Measurements from ENCODE around the gene DQX1. TPM values are rescaled to one million over a fixed set of nuclear protein-coding genes. Genes with fewer than 3 reads are reported as not detected.
A peak's percentile ranks its signal among the peaks of the same experiment; 100 is the strongest.

Gene DQX1
- total RNA-seq, 1 donor from 2014 or later: 0.43 TPM

GRCh38 chr2:74511104-74511989 lies 14.7 kb downstream of the DQX1 start:
- no peak for DNase-seq (ENCODE audit: low spot score)

GRCh38 chr2:74510272-74510671 lies 15.8 kb downstream of the DQX1 start:
- DNase-seq (ENCODE audit: low spot score): no peak

DNA sequence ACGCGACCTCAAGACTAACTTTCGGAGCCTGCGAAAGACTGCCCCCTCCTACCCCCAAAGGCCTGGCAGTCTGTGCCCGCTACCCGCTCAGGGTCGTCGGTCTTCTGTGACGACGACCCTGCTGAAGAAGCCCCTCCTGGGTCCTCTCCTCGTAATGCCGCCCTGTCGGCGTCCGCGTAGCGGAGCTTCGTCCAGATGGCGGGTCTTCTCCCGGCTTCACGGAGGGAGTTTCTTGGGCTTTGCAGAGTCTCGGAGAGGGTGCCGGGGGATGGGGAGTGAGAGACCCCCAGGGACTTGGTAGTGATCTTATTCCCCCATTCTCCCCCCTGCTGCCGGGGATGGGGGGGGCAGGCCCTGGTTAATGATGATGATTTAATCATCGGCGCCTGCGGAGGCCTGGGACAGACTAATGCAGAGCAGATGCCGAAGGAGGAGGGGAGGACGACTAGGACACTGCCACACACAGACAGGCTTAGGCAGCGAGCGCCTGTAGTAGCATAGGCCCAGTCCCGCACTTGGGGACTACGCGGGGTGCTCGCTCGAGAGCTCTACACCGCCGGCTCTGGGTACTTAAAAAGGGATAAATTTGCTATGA lies 18.0 kb downstream of the DQX1 start:
- no peak for DNase-seq (ENCODE audit: low spot score)

- DNase-seq (ENCODE audit: low spot score): peak; percentile 99
Observed at GRCh38 chr2:74507145-74507925, 18.7 kb downstream of the DQX1 start, which contains the start of gene PCGF1. PCGF1 (minus strand) TSS chr2:74507695; CDS start chr2:74507668, 27 bp downstream.

- no peak for DNase-seq (ENCODE audit: low spot score)
Observed at GRCh38 chr2:74505448-74506246, 20.4 kb downstream of the DQX1 start.

- DNase-seq (ENCODE audit: low spot score): no peak
Observed at GRCh38 chr2:74504591-74504990, 21.4 kb downstream of the DQX1 start.

DNA sequence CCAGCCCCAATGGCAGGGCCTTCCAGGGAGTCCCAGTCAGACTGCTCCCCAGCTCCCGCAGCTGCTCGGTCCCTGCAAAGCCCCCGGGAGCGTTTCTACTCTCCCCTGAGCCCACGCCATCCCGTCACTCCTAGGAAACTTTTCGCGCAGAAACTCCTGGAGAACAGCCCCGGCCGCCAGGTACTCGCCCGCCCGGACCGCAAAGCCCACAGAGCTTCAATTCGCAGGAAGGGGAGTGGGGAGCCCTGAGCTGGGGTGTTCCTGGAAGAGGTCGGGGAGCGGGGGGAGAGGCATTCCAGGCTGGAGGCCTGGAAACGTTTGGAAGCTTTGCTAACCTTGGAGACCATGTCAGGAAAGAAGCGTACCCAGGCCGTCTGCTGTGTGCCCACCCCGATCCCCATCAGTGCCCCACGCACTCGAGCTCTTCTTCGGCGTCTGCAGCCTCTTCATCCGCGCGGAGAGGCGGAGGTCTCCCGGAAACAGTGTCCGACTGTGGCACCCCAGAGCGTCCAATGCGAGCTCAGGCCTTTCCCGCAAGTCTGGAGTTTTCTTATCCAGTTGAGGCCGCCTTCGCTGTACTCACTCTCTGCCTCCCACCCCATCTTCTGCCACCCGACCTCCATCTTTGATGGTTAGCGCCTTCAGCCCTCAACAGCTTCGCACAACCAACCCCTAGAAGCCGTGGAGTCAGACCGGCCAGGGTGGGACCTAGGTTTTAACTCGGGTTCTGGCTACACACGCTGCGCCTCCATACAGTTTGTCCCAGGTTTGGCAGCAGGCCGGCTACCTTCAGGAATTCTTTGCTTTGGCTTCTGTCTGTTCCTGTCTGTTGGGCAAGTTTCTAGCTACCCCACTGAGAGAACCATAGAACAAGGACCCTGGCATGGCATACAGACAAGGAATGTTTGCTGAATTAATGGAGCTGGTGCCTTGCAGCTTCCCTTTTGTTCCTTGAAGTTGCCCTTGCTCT lies 22.2 kb downstream of the DQX1 start:
- DNase-seq (ENCODE audit: low spot score): no peak

- peak; percentile 84 for DNase-seq (ENCODE audit: low spot score)
Observed at GRCh38 chr2:74502720-74503505, 23.1 kb downstream of the DQX1 start.

- peak; percentile 64 for DNase-seq (ENCODE audit: low spot score)
Observed at GRCh38 chr2:74502147-74502719, 23.8 kb downstream of the DQX1 start.

DNA sequence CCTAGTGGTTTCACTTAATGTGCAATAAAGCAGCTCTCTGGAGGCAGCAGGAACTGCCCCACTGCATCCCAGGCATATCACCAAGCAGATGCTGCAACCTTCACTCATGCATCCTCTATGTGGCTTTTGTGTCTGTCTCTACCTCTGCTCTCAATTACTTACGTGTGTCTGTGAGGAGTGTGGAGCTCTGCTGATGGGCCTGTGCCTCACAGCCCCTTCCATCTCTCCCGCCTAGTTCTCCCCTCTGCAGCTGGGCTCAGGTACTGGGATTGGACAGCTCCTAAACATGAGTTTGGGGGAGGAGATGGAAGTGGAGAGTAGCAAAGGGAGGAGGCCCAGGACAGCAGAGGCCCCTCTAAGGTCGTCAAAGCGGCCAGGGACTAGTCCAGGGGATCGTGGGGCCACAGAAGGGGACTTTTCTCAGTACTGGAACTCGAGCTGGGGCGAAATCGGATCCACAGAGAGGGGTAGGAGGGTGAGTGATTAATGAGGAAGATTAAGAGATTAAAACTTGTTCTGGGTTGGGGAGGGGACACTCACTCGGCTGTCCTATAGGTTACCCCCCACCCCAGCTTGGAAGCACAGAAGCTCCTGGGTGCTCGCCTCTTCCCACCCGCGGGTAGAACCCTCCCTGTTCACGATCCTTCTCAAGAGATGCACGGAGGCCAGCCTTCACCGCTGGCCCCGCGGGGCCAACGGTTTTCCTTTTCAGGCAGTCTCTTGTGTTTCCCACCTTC lies 24.5 kb downstream of the DQX1 start:
- no peak for DNase-seq (ENCODE audit: low spot score)

DNA sequence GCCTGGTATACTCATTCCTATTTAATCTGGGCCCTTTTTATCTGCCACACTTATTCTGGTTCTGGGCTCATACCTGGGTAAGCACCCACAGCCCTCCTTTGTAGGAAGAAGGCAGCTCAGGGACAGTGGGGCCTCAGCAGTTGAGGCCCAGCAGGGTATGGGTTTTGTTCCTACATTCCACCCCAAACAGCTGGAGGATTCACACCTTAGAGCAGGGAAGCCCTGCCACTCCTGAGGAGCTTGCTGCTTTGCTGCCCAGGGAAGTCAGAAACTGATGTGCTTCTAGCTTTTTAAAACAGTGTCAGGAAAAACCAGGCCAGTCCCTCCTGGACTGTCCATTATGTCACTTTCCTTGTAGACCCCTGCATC lies 25.5 kb downstream of the DQX1 start:
- no peak for DNase-seq (ENCODE audit: low spot score)

DNA sequence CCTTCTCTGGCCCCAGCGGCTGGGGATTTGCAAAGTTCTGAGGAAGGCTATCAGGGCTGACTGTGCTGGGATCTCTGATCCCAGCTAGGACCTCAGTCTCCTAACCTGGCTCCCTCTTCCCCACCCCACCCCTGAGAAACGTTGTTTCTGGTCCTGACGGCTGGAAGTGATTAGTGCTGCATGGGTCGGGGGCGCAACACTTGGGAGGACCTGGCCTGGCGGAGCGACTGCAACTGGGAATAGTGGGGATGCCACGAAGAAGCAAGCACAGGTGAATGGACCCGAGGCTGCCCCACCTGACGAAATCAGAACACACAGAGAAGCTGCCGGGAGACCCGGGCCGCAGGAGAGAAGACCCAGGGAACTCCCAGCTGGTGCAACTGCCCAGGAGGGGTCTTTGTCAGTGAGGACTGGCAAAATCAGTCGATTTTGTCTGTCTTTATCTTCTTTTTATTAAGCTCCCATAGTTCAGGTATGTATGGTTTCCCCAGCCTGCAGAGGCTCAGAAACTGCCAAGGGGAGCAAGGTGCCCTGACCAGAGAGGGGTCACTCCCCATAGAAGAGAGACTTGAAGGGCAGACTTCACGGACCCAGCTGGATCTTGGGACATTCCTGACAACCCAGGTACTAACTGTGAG lies 26.0 kb downstream of the DQX1 start:
- DNase-seq (ENCODE audit: low spot score): no peak

GRCh38 chr2:74499267-74499939 lies 26.6 kb downstream of the DQX1 start, which contains the start of gene LBX2:
LBX2 (minus strand) TSS chr2:74499603; CDS start chr2:74499537, 66 bp downstream.
- DNase-seq (ENCODE audit: low spot score): no peak

GRCh38 chr2:74498500-74499266 lies 27.3 kb downstream of the DQX1 start:
- DNase-seq (ENCODE audit: low spot score): no peak

DNA sequence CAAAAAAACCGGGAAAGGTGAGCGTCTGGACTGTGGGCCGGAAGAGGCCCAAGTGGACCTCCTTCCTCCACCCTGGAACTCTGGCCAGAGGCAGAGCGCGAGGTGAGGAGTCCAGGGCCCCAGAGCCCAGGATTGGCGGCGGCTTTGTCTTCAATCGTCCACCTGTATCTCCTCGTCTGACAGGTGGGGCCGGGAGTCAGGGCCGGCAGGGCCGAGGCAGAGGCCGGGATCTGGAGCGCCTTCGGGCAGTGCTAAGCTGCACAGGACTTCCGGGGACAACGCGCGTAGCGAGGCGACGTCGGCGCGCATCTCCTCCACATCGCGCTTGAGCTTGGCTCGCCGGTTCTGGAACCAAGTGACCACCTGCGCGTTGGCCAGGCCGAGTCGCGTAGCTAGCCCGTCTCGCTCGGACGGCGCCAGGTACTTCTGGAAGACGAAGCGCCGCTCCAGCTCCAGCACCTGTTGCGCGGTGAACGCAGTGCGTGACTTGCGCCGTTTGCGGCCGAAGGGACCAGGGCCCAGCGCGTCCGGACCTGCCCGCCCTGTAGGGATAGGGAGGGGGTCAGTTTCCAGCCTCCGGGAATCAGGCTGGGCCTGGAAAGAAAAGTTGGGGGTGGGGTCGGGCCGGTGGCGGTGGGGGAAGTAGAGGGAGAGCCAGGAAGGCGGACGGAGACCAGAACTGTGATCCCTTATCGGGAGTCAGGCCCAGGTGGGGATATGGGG lies 28.1 kb downstream of the DQX1 start:
- peak; percentile 30 for DNase-seq (ENCODE audit: low spot score)
